ENCODE results near the gene DCHS2.

DNA sequence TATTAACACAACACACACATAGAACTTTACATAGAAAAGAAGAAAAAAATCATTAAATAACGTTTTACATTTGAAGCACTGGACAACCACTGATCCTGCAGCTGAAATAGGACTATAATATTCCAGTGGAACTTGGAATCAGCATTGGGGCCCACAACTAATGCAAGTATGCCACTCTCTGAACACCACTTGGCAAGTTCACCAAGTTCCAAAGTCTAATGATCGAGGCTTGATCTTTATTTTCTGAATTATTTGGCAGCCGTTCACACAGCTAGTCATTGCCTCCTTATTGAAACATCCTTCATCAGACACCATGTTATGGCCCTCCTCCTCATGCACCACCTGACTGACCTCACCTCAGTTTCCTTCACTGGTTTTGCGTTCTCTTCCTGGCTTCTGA, 107.6 kb downstream of the DCHS2 start:
- TF ChIP-seq POLR2A (IDR thresholded peaks at IDR 0.05; ENCODE audit: low read length) (no peak), GATA1 (IDR thresholded peaks at IDR 0.05; ENCODE audit: low read depth, low read length) (no peak)
